IMR-90 (cell line): ENCODE data around the gene MKKS. TPM values are rescaled to one million over a fixed set of nuclear protein-coding genes. Genes with fewer than 3 reads are reported as not detected.
A peak's percentile ranks its signal among the peaks of the same experiment; 100 is the strongest.

ENCODE experiments used
- ATAC-seq: fragments of 200-7000 bp; cut with Tn5 transposase; 2 replicates; pipeline ENCODE4 v1.9.1; 2020; ENCODE audit warnings: low read depth, mild to moderate bottlenecking, moderate library complexity
- BruUV-seq: library from RNA; stranded (reverse); fragments of 400-500 nt; replicated peaks from 2 replicates; lab custom pipeline; 2021; lab: Mats Ljungman, UMichigan
- CTCF ChIA-PET: fragments of 300-600 bp; formaldehyde crosslinking; extraction: SDS; loops from one replicate; lab custom pipeline; 2021; ENCODE audit warnings: antibody characterized with exemption; lab: Yijun Ruan, JAX
- POLR2A ChIA-PET: fragments of 300-600 bp; sonication (Branson Sonifier 250); formaldehyde crosslinking; loops from one replicate; lab custom pipeline; 2022; ENCODE audit warnings: antibody characterized with exemption; ENCODE audit not compliant: unreplicated experiment; lab: Charles Lee
- DNase-seq: peaks from one replicate; pipeline ENCODE4 v3.0.0; 2013
- H2AFZ ChIP-seq: replicated peaks from 2 replicates; pipeline ENCODE3; 2013; ENCODE audit warnings: low read length, mild to moderate bottlenecking; ENCODE audit not compliant: poor library complexity
- H2AK5ac ChIP-seq: 2 replicates; pipeline ENCODE4 v1.6.1; 2013; ENCODE audit warnings: low read depth, low read length, inconsistent platforms
- H2AK9ac ChIP-seq: replicated peaks from 2 replicates; pipeline ENCODE3; 2013; ENCODE audit warnings: mild to moderate bottlenecking, low read depth, low read length, moderate library complexity; ENCODE audit not compliant: poor library complexity
- H2BK120ac ChIP-seq: 2 replicates; pipeline ENCODE4 v1.6.1; 2013; ENCODE audit warnings: low read depth, low read length, inconsistent platforms
- H2BK15ac ChIP-seq: 3 replicates; pipeline ENCODE4 v1.6.1; 2013; ENCODE audit warnings: low read depth, low read length, inconsistent platforms
- H2BK20ac ChIP-seq: 2 replicates; pipeline ENCODE4 v1.6.1; 2013; ENCODE audit warnings: low read depth, mild to moderate bottlenecking, inconsistent platforms, low read length, moderate library complexity
- H2BK5ac ChIP-seq: 2 replicates; pipeline ENCODE4 v1.6.1; 2013; ENCODE audit warnings: mild to moderate bottlenecking, low read depth, low read length, inconsistent platforms; ENCODE audit not compliant: poor library complexity, severe bottlenecking
- H3K14ac ChIP-seq: replicated peaks from 2 replicates; pipeline ENCODE4 v1.6.1; 2013; ENCODE audit warnings: low read depth, low read length, inconsistent platforms
- H3K18ac ChIP-seq: 2 replicates; pipeline ENCODE4 v1.6.1; 2013; ENCODE audit warnings: low read depth, low read length, control low read depth
- H3K23ac ChIP-seq: 2 replicates; pipeline ENCODE4 v1.6.1; 2013; ENCODE audit warnings: low read depth, low read length, inconsistent platforms
- H3K27ac ChIP-seq: 2 replicates; pipeline ENCODE4 v1.5.1; 2013; ENCODE audit warnings: mild to moderate bottlenecking, control low read depth, low read length; ENCODE audit not compliant: insufficient read depth
- H3K27me3 ChIP-seq: 2 replicates; pipeline ENCODE4 v1.6.1; 2013; ENCODE audit warnings: low read length; ENCODE audit not compliant: control insufficient read depth, insufficient read depth
- H3K36me3 ChIP-seq: 2 replicates; pipeline ENCODE4 v1.6.1; 2013; ENCODE audit warnings: low read length, mixed read lengths; ENCODE audit not compliant: control insufficient read depth, insufficient read depth
- H3K4ac ChIP-seq: 2 replicates; pipeline ENCODE4 v1.6.1; 2013; ENCODE audit warnings: low read depth, low read length, inconsistent platforms
- H3K4me1 ChIP-seq: 2 replicates; pipeline ENCODE4 v1.6.1; 2013; ENCODE audit warnings: low read length, mixed read lengths; ENCODE audit not compliant: control insufficient read depth, insufficient read depth
- H3K4me2 ChIP-seq: 2 replicates; pipeline ENCODE4 v1.6.1; 2013; ENCODE audit warnings: low read depth, mild to moderate bottlenecking, control low read depth, low read length, moderate library complexity
- H3K4me3 ChIP-seq: 2 replicates; pipeline ENCODE4 v1.5.1; 2013; ENCODE audit warnings: low read depth, mild to moderate bottlenecking, control low read depth, low read length, moderate library complexity; ENCODE audit not compliant: insufficient read depth
- H3K56ac ChIP-seq: 2 replicates; pipeline ENCODE4 v1.6.1; 2013; ENCODE audit warnings: low read length, inconsistent platforms; ENCODE audit not compliant: insufficient read depth; ENCODE audit errors: extremely low read depth
- H3K79me1 ChIP-seq, 2 experiments: 2 replicates each; pipeline ENCODE4 v1.6.1; 2013; ENCODE audit warnings: low read length in 2 of 2, inconsistent platforms in 1 of 2, low read depth in 1 of 2
- H3K9ac ChIP-seq: 2 replicates; pipeline ENCODE4 v1.6.1; 2013; ENCODE audit warnings: low read depth, low read length, control low read depth
- H3K9me1 ChIP-seq: 2 replicates; pipeline ENCODE4 v1.6.1; 2013; ENCODE audit warnings: low read length, inconsistent platforms; ENCODE audit not compliant: insufficient read depth
- H3K9me3 ChIP-seq: 2 replicates; pipeline ENCODE4 v1.6.1; 2013; ENCODE audit warnings: low read length; ENCODE audit not compliant: control insufficient read depth, insufficient read depth
- H4K20me1 ChIP-seq: 2 replicates; pipeline ENCODE4 v1.6.1; 2013; ENCODE audit warnings: low read length, inconsistent platforms; ENCODE audit not compliant: insufficient read depth
- H4K5ac ChIP-seq: 2 replicates; pipeline ENCODE4 v1.6.1; 2013; ENCODE audit warnings: mild to moderate bottlenecking, low read depth, low read length, control low read depth
- H4K8ac ChIP-seq, 2 experiments: 2 replicates each; pipeline ENCODE4 v1.6.1; 2013; ENCODE audit warnings: low read depth in 2 of 2, low read length in 2 of 2, control low read depth in 1 of 2, inconsistent platforms in 1 of 2
- H4K91ac ChIP-seq: 2 replicates; pipeline ENCODE4 v1.6.1; 2013; ENCODE audit warnings: low read depth, low read length, inconsistent platforms; ENCODE audit not compliant: insufficient read depth
- CEBPB ChIP-seq: IDR thresholded peaks from 2 replicates; pipeline ENCODE4 v1.6.1; 2012; ENCODE audit warnings: low read depth, low read length, improper control_type of control experiment
- ELK1 ChIP-seq: fragments of 150-350 bp; IDR thresholded peaks from 2 replicates; pipeline ENCODE4 v1.6.1; 2016; ENCODE audit warnings: low read depth, mild to moderate bottlenecking, low read length, moderate library complexity, borderline replicate concordance
- FOS ChIP-seq: fragments of 150-350 bp; IDR thresholded peaks from 2 replicates; pipeline ENCODE4 v1.6.1; 2016; ENCODE audit warnings: low read depth, low read length
- MAFK ChIP-seq: IDR thresholded peaks from 2 replicates; pipeline ENCODE4 v1.6.1; 2012; ENCODE audit warnings: low read depth, low read length, improper control_type of control experiment
- MAZ ChIP-seq: IDR thresholded peaks from 2 replicates; pipeline ENCODE4 v1.6.1; 2012; ENCODE audit warnings: low read depth, mild to moderate bottlenecking, low read length, improper control_type of control experiment, moderate library complexity, borderline replicate concordance
- MXI1 ChIP-seq: IDR thresholded peaks from 2 replicates; pipeline ENCODE4 v1.6.1; 2012; ENCODE audit warnings: low read depth, mild to moderate bottlenecking, low read length, moderate library complexity, borderline replicate concordance
- NFE2L2 ChIP-seq: fragments of 150-350 bp; IDR thresholded peaks from 2 replicates; pipeline ENCODE4 v1.6.1; 2016; ENCODE audit warnings: low read depth, mild to moderate bottlenecking, low read length
- USF2 ChIP-seq: fragments of 150-350 bp; IDR thresholded peaks from 2 replicates; pipeline ENCODE4 v1.6.1; 2017; ENCODE audit warnings: mild to moderate bottlenecking, antibody characterized with exemption, low read length, low read depth
- WGBS, 2 experiments: methylation state at CpG; one replicate each; pipeline versions ENCODE4 v1.1.5 to v1.1.7; 2013; ENCODE audit warnings: missing lambda C conversion rate in 2 of 2; ENCODE audit not compliant: insufficient read length in 1 of 2; ENCODE audit errors: extremely low coverage in 2 of 2; 5-methylcytosine and 5-hydroxymethylcytosine counted together
- dilution Hi-C: fragments of 300-500 bp; cut with HindIII; formaldehyde crosslinking; loops from one replicate; pipeline ENCODE4 v1.14.3; 2018; ENCODE audit warnings: low sequenced_read_pairs; ENCODE audit not compliant: unreplicated experiment
- in situ Hi-C: fragments of 300-500 bp; cut with MboI; formaldehyde crosslinking; loops from 3 replicates; pipeline ENCODE4 v1.14.3; 2019; ENCODE audit warnings: low sequenced_read_pairs, inconsistent platforms, mixed read lengths
- intact Hi-C: fragments of 100-400 bp; cut with micrococcal nuclease; formaldehyde crosslinking; loops from 2 replicates; pipeline ENCODE4 v1.10.0; 2022
- polyA plus RNA-seq, 3 experiments: library from polyadenylated mRNA; depleted of rRNA; stranded (reverse); fragments of >200 nt; gene quantifications; 2 replicates each; pipeline ENCODE4 v1.2.3, GENCODE V29; 2012; ENCODE audit warnings: low replicate concordance in 1 of 3
- total RNA-seq: library from RNA; depleted of rRNA; stranded (reverse); fragments of >200 nt; gene quantifications from 2 replicates; pipeline ENCODE4 v1.2.3, GENCODE V29; 2012

Gene MKKS
- total and polyA plus RNA-seq, 2 of the 4 experiments (the other 2 are of a cell fraction) = 6.9 to 7.5 TPM

DNA sequence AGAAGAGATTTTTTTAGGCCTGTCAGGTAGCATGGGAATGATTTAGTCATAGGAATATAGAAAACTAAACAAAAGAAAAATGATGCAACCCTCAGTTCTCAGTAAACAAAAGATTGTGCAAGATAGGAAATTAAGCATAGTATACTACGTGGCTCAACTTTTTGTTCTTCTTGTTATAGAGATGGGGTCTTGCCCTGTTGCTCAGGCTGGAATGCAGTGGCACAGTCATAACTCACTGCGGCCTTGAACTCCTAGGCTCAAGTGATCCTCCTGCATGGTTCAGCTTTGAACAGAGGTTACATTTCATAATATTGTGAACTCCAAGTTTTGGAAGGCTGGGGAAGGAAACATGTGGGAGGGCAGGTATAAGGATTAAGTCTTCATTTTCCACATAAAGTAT lies 29.6 kb upstream of the MKKS start:
- no peak overlapping the region for H4K5ac ChIP-seq
- H2AK9ac ChIP-seq = no peak overlapping the region
- no peak overlapping the region for H2BK20ac ChIP-seq
- no peak overlapping the region for H4K8ac ChIP-seq
- H2BK5ac ChIP-seq = no peak overlapping the region
- H3K9me1 ChIP-seq = no peaks in the 10 kb centered on the region
- CTCF ChIA-PET = no interaction called here
- no peak overlapping the region for H3K9ac ChIP-seq
- H3K56ac ChIP-seq = no peak overlapping the region
- H3K79me1 ChIP-seq = peaks cover 5 to 14% of the 10 kb centered on the region in 2 experiments; a peak in 3 of 4 replicates
- ATAC-seq (no peak), DNase-seq (no peak)
- no peaks in the 10 kb centered on the region for H4K20me1 ChIP-seq
- no peak overlapping the region for H3K14ac ChIP-seq
- no peak overlapping the region for H3K23ac ChIP-seq
- whole genome bisulfite sequencing, 2 experiments = no CpG with 5 or more reads among the region's 2 CpGs
- POLR2A ChIA-PET = no interaction called here
- H3K4me3 ChIP-seq = no peak overlapping the region
- no peak overlapping the region for H2AK5ac ChIP-seq
- no peak overlapping the region for H3K27ac ChIP-seq
- H3K18ac ChIP-seq = no peak overlapping the region
- H3K4me2 ChIP-seq = no peak overlapping the region
- no peak overlapping the region for H4K91ac ChIP-seq
- in situ Hi-C loops = loop anchor here (10.0 kb wide), 2 partner anchors 811 to 1081 kb away; no protein-coding TSS in a partner anchor
- H2AFZ ChIP-seq = no peak overlapping the region
- dilution Hi-C loops = no loop called here
- H3K36me3 ChIP-seq = no peaks in the 10 kb centered on the region
- H3K9me3 ChIP-seq = peaks cover 2% of the 10 kb centered on the region
- H2BK15ac ChIP-seq = no peak overlapping the region
- peaks cover 2% of the 10 kb centered on the region for H3K4me1 ChIP-seq
- no peak for TF ChIP-seq ELK1
- no peak for TF ChIP-seq MAFK
- no peak for TF ChIP-seq USF2
- TF ChIP-seq MXI1 = no peak
- no peak for TF ChIP-seq NFE2L2
- peak; percentile 73; the same call in 1 of the 2 replicates for TF ChIP-seq CEBPB
- no peak for TF ChIP-seq MAZ
- no peak for TF ChIP-seq FOS
- H2BK120ac ChIP-seq = no peak overlapping the region
- intact Hi-C loops = no loop called here
- H3K27me3 ChIP-seq = no peaks in the 10 kb centered on the region
- BruUV-seq = no TSS peak
- H3K4ac ChIP-seq = no peak overlapping the region
